ENCODE measurements around the gene ELOVL1. TPM values are rescaled to one million over a fixed set of nuclear protein-coding genes. Genes with fewer than 3 reads are reported as not detected.

ELOVL1 gene
- total and polyA plus RNA-seq, 2 experiments from 2014 or later: 16.7 to 23.3 TPM

- Mint-ChIP-seq H3K4me1 (peaks cover 15% of the 10 kb centered on the region), H3K36me3 (ENCODE audit: low read depth) (peaks cover 36% of the 10 kb centered on the region), H3K27me3 (ENCODE audit: insufficient read depth, low read depth, poor library complexity) (peaks cover 5% of the 10 kb centered on the region), H3K9me3 (no peaks in the 10 kb centered on the region), H3K27ac (no peak overlapping the region), H3K4me3 (peak overlapping the region; percentile 98)
- peaks cover 34% of the 10 kb centered on the region for H3K79me2 ChIP-seq (replicated peaks; ENCODE audit: insufficient read depth)
- H3K4me3 ChIP-seq: no peak overlapping the region
- H3K27ac ChIP-seq (ENCODE audit: low read depth): no peak overlapping the region
- no peak overlapping the region for H2AFZ ChIP-seq
- DNase-seq (ENCODE audit: low spot score) (no peak), ATAC-seq (no peak)
- H4K20me1 ChIP-seq (replicated peaks; ENCODE audit: insufficient read depth): peaks cover 8% of the 10 kb centered on the region
- H3K9me2 ChIP-seq (ENCODE audit: insufficient read depth): no peaks in the 10 kb centered on the region
- H3K4me1 ChIP-seq (ENCODE audit: insufficient read depth): peaks cover 13% of the 10 kb centered on the region; the same call in 1 of the 2 replicates
- no peak overlapping the region for H3K4me2 ChIP-seq
- peaks cover 25% of the 10 kb centered on the region for H3K36me3 ChIP-seq (ENCODE audit: insufficient read depth)
- H3K27me3 ChIP-seq (ENCODE audit: insufficient read depth): no peaks in the 10 kb centered on the region
- TF ChIP-seq EZH2phosphoT487 (IDR thresholded peaks at IDR 0.05; ENCODE audit: unreplicated experiment) (no peak), ZNF114 (CRISPR knock-in tag; IDR thresholded peaks at IDR 0.05) (no peak), ETS1 (IDR thresholded peaks at IDR 0.05) (no peak), ZNF462 (CRISPR knock-in tag; IDR thresholded peaks at IDR 0.05) (no peak), STAT1 (IDR thresholded peaks at IDR 0.05; ENCODE audit: unreplicated experiment) (no peak), ZNF331 (CRISPR knock-in tag; IDR thresholded peaks at IDR 0.05; ENCODE audit: low read depth) (no peak), REST (IDR thresholded peaks at IDR 0.05; ENCODE audit: unreplicated experiment) (no peak), POLR2AphosphoS5 (IDR thresholded peaks at IDR 0.05; ENCODE audit: low read depth) (no peak), EZH2 (IDR thresholded peaks at IDR 0.05; ENCODE audit: low read depth, unreplicated experiment) (no peak), CTCF (conservative IDR thresholded peaks at IDR 0.05; ENCODE audit: low read depth in 2 of 2) (no peak), NANOG (IDR thresholded peaks at IDR 0.05; ENCODE audit: borderline replicate concordance) (no peak)
- no peaks in the 10 kb centered on the region for H3F3A ChIP-seq (replicated peaks; ENCODE audit: low read depth)
Measured at GRCh38 chr1:43387976-43388599, 20.3 kb upstream of the ELOVL1 start.

Data from GM23338 (cell line).